IPS-18a (cell line): ENCODE measurements around the gene HPRT1.

Experiments
- H3K27ac ChIP-seq: one replicate; pipeline ENCODE4 v1.5.1; 2013; ENCODE audit warnings: low read length
- H3K27me3 ChIP-seq: one replicate; pipeline ENCODE4 v1.6.1; 2013; ENCODE audit warnings: mild to moderate bottlenecking, low read length; ENCODE audit not compliant: control insufficient read depth, insufficient read depth
- H3K36me3 ChIP-seq: one replicate; pipeline ENCODE4 v1.6.1; 2013; ENCODE audit warnings: low read depth, low read length; ENCODE audit not compliant: control insufficient read depth
- H3K4me1 ChIP-seq: one replicate; pipeline ENCODE4 v1.6.1; 2013; ENCODE audit warnings: low read depth, low read length; ENCODE audit not compliant: control insufficient read depth
- H3K4me3 ChIP-seq: one replicate; pipeline ENCODE4 v1.5.1; 2013; ENCODE audit warnings: low read length
- H3K9ac ChIP-seq: one replicate; pipeline ENCODE4 v1.6.1; 2013; ENCODE audit warnings: mild to moderate bottlenecking, low read length, moderate library complexity
- H3K9me3 ChIP-seq: one replicate; pipeline ENCODE4 v1.6.1; 2013; ENCODE audit warnings: low read depth, low read length; ENCODE audit not compliant: control insufficient read depth

Gene HPRT1

DNA sequence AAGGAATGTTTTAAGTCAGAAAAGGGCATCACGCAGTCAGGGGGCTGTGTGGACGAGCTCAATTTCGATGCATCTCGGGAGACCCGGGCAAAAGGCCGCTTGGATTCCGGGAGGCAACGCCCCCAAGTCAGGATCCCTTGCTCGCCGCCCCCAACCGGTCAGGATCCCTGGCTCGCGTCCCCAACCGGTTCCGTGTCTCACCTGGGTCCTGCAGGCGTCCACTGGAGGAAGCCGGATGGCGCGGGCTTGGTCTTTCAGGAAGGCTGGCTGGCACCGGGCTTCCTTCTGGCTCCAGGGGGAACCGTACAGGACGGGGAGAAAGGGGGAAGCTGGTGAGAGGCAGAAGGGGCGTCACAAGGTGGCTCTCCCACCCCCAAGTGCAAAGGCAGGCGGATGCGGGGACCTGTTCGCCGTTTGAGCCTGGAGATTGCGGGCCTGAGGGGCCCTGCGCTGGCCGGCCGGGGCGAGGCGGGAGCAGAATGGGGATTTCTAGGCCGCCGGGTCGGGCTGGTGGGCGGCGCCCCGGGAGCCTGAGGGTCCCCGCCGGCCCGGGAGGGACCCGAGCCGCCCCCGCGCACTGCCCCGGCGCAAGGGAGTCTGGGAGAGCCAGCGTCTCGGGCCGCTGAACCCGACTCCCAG is 84.7 kb downstream of the HPRT1 start:
- Histone ChIP-seq H3K27me3 (peaks cover 50% of the 10 kb centered on the region), H3K9me3 (peaks cover 6% of the 10 kb centered on the region), H3K9ac (peak overlapping the region; percentile 40), H3K4me1 (peaks cover 15% of the 10 kb centered on the region), H3K36me3 (no peaks in the 10 kb centered on the region), H3K27ac (no peak overlapping the region), H3K4me3 (peak overlapping the region; percentile 46)

DNA sequence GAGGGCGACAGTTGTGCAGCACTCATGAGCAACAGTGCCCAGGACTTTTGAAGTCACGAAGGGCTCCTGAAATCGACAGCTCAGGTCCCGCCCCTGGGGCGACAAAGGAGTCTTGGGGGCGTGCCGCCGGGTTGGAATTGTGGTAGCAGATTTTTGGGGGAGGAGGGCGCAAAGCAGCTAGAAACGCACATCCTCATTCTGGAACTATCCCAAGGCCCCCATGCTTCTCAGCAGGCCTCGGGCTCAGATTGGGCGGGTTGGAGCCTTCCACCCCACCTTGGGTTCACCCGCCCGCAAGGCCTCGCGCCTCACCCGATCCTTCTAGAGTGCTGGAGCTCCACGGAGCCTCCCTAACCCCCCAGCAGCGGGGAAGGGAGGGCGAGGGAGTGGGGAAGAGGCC is 85.5 kb downstream of the HPRT1 start:
- H3K9me3 ChIP-seq, result peaks cover 6% of the 10 kb centered on the region
- H3K4me3 ChIP-seq, result peak overlapping the region; percentile 46
- H3K4me1 ChIP-seq, result peaks cover 19% of the 10 kb centered on the region
- H3K9ac ChIP-seq, result no peak overlapping the region
- H3K36me3 ChIP-seq, result no peaks in the 10 kb centered on the region
- H3K27ac ChIP-seq, result no peak overlapping the region
- H3K27me3 ChIP-seq, result peaks cover 58% of the 10 kb centered on the region

DNA sequence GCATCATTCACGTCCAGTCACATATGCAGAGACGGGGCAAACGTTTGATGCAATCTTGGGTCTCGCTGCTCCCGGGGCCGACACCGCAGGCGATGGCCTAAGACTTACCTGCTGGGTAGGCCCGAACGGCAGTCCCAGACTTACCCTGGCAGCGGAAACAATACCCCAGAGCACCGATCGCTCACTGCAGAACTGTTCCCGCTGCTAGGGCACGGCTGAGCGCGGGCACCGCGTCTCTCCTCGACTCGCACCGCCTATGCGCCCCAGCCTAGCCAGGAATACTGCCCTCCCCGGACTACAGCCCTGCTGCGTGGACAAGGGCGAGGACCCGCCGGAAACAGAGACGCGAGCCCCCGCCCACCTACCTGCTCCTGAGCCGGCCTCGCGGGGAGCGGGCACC is 86.2 kb downstream of the HPRT1 start:
- Histone ChIP-seq H3K27ac (no peak overlapping the region), H3K4me3 (peak overlapping the region; percentile 33)

DNA sequence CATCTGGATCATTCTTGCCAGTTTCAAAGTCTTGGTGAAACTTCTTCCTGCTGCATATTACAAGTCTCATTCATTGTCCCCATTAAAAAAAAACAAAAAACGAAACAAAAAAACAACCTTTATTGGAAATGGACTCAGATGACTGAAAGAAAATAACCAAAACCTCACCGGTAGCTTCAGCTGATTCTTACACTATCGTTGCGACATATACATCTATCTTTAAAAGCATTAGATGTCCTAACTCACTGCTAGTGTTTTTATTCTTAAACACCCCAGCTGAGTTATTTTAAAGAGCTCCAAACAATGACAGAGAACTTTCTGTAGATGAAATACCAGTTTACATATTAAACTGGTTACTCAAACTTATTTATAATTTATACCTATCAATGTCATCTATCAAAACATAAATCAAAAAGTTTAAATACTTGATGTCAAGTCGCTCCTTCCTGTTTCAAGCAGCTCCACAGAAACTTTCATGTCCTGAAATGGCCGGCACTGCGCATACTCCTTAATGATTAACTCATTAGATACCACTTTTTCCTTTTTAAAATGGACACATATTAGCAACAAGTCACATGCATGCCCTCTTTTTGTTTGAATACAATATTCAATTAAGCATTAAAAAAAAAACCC is 87.2 kb downstream of the HPRT1 start:
- Histone ChIP-seq H3K9me3 (peaks cover 6% of the 10 kb centered on the region), H3K4me1 (peaks cover 23% of the 10 kb centered on the region), H3K27me3 (peaks cover 75% of the 10 kb centered on the region), H3K36me3 (no peaks in the 10 kb centered on the region), H3K27ac (no peak overlapping the region), H3K9ac (no peak overlapping the region), H3K4me3 (no peak overlapping the region)

More for the DNA sequence above, 86.2 kb downstream of the HPRT1 start:
- Histone ChIP-seq H3K27me3 (peaks cover 65% of the 10 kb centered on the region), H3K9me3 (peaks cover 6% of the 10 kb centered on the region), H3K4me1 (peaks cover 19% of the 10 kb centered on the region), H3K9ac (no peak overlapping the region), H3K36me3 (no peaks in the 10 kb centered on the region)

DNA sequence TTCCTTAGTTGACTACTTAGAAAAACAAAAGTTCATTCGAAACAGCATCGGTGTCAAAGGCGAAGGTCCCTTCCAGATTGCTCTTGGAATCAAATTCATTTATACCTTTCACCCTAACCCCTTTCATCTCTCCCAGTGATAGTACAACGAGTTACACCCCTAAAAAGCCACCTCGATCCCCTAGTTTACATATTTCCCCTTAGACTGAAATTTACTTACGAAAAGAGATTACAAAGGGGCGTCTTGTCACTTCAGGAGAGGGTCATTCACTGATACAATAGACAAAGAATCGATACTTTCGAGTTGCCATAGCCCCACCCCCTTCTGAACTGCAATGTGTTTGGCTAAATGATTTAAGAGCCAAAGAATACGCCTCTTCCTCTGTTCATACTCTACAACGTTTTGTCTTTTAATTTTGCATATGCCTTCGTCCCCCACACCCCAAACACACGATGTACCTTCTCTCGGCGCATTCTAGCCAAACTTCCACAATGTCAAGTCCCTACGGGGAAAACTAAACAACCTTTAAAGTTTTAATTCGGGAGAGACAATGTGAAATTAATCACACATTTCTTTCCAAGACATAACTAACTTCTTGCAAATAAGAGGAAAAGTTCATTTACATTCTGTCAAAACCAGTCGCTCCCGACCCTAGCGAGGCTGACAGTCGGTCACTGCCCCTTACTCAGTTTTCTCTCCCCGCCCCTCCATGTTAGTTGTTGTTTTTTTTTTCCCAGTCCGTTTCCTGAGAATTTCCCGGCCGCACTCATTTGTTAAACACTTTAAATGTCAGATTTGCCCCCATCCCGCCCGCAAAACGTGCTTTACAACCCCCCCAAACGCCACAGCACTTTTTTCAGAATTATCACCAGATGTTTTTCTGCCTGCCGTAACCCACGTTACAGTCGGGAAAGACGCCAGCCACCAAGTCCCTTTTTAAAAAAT is 88.6 kb downstream of the HPRT1 start:
- no peaks in the 10 kb centered on the region for H3K9me3 ChIP-seq
- peaks cover 14% of the 10 kb centered on the region for H3K4me1 ChIP-seq
- H3K9ac ChIP-seq, result peak overlapping the region; percentile 41
- peak overlapping the region; percentile 59 for H3K4me3 ChIP-seq
- no peak overlapping the region for H3K27ac ChIP-seq
- H3K27me3 ChIP-seq, result peaks cover 89% of the 10 kb centered on the region
- no peaks in the 10 kb centered on the region for H3K36me3 ChIP-seq
